GM19035 (cell line): ENCODE data around the gene HDGFL2.
A peak's percentile ranks its signal among the peaks of the same experiment; 100 is the strongest.

ENCODE experiments used
- ATAC-seq: cut with Tn5 transposase; IDR thresholded peaks from one replicate; pipeline ENCODE4 v1.9.1; 2021; ENCODE audit not compliant: unreplicated experiment

Gene HDGFL2

DNA sequence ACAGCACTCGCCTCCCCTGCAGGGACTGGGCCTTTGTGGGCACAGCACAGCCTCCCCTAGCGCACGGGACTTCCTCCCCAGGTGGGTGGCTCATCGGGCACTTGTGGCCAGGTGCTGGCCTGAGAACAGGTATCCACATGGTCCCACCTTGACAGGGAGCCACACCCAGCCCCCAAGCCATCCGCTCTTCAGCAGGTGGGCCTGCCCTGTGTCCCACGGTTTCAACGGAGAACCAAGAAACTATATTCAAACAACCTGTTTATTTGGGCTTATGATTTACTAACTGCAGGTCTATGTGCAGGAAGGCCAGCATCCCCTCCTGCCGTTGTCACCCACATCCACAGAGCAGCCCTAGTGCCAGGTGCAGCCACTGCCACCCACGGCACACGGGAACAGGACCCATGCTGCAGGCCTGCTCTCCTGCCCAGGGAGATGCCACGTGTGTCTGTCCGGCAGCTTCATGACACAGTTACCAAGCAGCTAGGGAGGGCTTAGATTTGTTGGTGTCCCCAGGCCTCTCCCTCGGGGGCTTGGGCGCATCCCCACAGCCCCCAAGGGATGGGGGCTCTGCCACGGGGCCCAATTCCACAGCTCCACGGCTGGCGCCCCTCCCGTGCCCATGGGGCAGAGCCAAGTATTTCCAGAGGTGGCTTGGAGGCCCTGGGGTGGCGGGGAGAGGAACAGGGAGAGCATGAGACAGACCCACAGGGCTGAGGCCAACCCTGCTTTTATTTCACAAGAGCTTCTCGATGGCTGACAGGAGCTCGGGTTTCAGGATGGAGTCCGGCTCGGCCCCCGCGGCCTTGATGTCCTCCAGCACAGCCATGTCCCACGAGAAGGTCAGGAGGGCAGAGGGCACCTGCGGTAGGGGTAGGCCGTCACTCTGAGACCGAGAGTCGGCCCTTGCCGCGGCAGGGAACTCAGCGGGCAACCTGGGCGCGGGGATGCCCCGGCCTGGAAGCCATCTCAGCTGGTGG lies 27.0 kb upstream of the HDGFL2 start:
- ATAC-seq: no peak

DNA sequence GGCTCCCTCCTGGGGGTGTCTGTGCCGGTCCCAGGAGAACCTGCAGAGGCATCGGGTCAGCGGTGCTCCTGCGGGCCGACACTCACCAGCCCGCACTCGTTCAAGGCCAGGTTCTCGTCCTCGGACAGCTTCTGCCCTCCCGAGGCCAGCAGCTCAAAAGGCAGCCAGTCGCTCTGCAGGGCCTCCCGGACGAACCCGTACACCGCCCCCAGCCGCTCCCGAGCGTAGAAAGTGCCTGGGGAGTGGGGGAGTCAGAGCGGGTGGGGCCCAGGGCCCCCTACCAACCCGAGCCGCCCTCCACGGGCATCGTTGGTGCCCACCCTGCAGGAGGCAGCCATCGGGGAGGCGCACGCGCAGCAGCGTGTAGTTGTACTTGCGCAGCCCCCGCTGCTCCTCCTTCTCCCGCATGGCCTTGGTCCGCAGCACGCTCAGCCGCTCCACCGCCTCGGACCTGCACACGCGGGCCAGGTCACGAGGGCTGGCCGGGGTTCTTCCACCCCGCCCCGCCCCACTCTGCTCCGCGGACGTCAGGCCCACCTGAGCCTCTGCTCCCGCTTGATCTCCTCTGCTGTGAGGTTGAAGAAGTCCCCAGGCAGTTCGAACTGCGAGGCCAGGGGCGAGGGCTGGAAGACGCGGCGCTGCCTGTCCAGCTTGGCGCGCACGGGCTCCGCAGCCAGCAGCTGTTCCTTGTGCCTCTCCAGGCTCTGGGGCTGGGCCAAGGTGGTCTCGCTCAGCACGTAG lies 26.0 kb upstream of the HDGFL2 start:
- ATAC-seq: no peak

DNA sequence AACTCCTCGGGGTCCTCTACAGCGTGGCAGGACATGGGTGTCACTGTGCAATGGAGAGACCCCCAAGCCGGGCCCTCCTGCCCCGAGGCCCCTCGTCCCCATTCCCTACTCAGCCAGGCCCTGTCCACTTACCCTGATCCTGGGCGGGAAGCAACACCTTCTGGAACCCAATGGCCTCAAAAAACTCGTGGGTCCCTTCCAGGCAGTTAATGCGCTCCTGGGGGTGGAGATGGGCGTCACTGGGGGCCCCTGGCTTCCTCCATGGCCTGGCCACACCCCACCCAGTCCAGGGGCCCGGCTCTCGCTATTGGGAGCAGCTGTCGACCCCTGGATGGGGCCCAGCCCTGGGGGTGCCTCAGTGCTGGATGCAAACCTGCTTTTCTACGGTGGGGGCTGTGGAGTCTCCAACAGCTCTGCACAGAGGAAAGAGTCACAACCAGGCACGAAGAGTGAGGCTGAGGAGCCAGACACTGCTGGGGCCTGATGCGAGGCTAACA lies 25.3 kb upstream of the HDGFL2 start:
- ATAC-seq: no peak

DNA sequence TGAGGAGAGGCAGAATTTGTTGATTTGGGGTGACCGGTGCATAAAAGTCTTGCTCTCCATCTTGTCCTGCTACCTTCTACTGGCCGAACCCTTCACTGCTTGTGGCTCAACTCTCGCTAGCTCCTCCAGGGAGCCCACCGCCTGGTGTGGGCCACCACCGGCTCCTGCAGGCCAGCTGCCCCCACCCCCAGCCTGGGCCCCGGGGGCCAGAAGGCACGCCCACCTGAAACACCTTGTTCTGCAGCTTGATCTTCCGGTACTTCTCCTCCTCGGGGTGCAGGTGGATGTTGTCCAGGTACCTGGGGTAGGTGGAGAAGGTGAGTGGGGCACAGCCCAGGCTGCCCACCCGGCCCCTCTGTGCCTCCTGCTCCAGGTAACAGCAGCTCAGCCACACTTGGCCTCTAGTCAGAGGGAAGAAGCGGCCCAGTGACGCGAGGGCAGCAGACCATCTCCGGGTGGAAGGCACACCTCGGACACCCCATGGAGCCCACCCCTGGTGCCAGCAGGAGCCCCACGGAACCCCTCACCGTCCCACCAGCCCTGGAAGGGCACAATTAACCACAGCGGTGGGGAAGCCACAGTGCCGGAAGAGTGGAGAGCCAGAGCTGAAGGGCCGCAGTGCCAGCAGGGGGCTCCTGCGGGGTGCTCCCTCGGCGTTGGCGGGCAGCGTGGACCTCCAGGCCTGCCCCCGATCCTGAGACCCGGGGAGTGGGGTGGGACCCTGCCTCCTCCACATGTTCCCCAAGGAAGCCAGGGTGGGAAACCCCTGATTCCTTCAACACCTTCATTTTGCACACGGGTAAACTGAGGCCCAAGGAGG lies 24.6 kb upstream of the HDGFL2 start:
- no peak for ATAC-seq

DNA sequence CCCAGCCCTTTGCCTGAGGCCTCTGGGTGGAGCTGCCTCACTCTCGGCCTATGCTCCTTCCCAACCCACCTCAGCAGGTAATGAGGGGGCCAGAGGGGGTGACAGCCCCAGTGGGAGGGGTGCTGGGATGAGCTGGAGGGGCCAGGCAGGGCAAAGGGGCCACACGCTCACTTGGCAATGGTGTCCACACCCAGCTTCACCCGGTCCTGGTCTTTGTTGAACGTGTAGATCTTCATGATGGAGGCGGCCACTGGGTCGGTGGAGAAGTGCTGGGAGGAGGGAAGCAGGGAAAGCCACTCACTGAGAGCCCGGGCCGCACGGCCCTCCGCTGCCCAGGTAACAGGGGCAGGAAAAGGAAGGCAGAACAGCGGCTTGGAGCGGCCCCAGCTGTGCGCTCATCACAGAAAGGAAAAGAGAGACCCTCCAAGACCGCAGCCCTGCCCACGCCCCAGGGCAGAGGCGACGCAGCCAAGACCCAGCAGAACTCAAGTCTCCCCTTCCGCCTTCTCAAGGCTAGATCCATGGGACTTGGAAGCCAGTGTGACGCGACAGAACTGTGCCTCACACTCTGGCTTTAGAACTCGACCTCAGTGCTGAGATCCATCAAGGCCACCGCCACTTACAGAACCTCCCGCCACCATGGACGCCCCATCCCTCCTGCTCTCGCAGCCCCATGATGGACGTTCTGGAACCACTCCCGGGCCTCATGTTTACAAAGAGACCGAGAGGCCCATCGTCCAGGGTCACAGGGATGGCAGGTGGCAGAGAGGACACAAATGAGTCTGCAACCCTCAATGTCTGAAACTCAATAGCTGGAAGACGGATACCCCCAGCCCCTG lies 23.7 kb upstream of the HDGFL2 start:
- ATAC-seq: no peak

DNA sequence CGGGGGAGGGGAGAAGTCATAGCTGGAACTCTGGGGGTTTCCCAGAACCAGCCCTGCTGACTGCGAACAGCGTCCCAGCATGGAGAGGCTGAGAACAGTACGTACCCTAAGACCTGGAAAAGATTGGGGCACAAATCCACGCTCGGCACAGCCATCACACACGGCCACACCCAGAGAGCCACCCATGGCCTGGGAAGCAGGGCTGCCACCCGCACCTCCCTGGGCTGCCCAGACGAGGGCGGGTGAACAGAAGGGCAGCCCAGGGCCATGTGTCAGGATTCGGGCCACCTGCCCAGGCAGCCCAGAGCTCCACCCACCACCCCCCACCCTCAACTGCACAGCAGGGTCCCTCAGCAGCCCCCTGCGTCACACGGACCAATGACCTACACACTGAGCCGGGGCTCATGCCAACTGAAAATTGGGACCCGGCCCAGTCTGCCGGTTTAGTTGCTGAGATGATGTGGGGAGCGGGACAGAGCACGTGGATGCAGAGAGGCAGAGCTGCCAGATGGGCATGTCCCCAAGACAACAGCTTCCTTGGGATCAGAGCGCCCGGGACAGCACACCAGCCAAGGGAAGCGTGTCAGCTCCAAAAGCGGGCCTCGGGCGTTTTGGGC lies 23.0 kb upstream of the HDGFL2 start:
- no peak for ATAC-seq

DNA sequence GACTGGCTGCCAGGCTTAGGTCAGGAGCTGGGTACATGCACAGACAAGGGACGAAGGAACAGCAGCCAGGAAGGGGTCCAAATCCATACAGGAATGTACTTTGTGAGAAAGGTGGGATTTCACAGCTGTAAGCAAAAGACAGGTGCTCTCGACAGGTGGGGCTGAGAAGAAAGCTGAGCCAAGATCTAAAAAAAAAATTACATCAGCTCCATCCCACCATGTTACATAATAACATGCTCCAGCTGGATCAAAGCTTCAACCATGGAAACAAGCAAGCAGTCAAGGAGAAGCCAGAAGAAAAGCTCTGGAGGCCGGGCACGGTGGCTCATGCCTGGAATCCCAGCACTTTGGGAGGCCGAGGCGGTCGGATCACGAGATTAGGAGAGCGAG lies 22.5 kb upstream of the HDGFL2 start:
- ATAC-seq: no peak

DNA sequence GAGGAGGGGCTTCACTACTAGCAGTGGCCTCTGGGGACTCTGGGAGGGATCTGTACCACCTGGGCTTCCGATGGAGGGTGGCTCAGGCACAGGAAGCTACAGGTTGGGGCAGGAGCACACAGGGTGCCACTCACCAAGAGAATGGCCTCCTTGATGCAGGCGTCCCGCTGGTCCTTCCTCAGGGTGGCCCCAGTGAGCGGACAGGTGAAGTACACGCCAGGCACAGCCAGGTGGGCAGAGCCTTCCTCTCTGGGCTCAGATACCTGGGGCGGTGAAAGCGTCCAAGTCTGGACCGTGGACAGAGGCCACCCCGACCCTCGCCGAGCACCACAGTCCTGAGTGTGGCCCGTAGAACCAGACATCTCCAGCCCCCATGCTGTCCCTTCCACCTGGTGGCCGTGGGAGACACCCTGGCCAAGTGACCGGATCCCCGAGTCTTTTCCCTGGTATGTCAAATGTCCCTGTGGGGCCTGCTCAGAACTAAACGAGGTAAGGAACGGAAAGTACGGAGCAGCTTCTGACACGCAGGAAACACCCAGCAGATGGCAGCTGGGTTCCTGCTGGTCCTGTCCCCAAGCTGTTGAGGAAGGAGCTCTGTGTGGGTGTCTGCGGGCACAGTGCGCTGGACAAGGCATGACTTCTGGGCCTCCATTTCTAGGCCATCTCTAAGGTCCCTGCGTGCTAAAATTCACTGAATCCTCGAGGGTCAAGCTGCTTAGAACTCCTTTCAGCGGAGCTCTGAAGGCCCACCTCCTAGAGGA lies 19.7 kb upstream of the HDGFL2 start:
- ATAC-seq: no peak

DNA sequence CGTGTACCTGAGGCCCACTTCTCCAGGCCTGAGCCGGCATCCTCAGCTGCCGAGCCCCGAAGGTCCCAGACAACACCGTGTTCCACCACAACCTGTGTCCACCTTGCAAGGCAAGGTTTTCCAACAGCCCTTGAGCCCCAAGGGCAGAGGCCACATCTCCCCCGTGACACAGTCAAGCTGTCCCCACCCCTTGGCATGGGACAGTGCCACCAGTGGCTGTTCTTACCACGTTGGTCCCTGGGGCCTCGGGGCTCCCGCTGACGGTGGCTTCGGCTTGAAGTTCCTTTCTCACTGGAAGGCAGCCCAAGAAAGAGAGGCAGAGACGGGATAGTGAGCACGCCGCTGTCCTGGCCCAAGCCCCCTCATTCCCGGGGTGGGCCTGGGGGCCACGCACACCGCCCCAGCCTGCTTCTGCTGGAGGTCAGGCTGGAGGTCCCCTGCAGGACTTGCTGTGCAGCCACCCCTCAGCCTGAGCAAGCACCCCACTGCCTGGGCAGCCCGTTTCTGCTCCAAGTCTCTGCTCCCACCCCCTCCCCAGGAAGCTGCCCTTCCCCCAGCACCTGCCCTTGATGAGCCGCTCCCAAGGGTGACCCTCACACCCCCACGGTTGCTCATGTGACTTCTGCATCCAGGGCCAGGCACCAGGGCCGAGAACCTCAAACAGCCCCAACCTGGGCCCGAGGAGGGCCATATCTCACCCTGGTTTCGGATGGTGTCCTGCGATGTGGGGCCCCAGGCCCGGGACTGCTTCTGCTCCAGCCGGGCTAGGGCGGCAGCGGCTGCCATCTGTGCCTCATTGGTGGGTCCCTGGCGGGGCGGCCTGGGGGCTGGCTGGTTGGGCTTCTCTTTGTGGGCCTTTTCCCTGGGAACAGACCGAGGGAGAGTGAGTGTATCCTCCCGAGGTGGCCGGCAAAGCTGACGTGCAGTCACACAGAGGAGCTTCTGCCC lies 18.6 kb upstream of the HDGFL2 start:
- no peak for ATAC-seq

DNA sequence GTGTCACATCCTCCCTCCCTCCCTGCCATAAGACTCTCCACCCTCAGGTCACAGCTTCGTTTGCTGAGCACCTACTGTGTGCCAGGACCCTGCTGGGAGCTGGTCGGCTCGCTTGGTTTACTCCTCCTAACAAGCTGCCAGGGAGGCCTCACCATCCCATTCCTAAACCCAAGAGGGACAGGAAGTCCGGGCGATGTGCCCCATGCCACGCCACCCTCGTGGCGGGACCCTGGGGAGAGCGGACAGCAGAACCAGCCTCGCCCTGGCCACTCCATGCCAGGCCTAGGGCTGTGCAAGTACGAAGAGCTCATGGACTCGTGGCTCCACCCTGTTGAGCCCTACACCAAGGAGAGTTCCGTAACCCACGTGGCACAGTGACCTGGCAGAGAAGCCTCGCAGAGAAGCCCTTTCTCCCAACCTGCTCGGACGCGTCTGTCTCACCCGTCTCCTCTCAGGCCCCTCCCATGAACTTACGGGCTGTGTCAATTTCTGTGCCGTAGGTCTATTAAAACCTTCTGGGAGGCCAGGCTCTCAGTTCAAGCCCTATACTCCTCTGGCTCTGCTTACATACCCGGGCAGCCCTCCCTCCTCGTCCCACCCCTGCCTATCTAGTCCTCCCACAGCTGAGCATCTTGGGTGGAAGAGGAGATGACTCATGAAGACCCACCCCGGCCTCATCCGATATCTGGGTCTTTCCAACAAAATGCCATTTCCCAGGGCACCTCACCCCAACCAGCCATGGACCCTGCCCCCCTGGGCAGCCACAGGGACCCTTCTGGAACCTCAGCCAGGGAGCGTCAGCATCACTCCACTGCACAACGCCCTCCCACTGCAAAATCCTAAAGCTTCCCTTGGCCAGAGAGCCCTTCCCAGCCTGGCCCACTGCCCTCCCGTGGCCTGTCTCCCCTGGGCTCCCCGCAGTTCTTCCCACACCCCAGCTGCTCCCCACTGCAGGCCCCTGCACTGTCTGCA lies 17.1 kb upstream of the HDGFL2 start:
- ATAC-seq: no peak

DNA sequence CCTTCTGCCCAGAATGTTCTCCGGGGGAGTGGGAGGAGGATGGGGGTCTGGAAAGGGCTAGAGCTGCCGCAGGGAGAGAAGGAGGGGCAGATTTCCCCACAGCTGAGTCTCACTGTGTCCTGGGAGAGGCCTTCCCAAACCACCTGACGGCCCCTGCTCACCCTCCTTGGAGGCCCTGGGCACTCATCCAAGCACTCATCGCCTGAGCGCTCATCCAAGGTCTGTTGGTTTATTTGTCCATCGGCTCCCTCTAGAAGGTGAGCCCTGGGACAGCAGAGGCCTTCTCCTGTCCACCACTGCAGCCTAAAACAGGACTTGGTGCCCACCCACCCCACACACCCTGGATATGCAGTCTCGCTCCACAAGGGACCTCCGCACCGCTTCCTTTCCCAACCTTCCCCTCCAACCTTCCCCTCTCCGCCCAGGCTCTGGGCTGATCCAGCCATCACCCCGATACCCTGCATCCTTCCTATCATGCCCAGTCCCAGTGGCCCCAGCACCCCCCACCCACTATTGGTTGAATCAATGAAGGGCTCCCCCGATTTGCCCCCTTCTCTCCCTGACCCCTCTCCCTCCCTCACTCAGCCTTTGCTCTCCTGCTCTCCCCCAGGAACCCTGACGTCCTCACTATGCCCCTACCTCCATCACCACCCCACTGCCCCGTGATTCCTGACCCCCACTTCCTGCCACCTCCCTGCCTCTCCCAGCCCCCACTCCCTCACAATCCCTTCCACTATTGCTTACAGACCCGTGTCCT lies 16.2 kb upstream of the HDGFL2 start:
- no peak for ATAC-seq

DNA sequence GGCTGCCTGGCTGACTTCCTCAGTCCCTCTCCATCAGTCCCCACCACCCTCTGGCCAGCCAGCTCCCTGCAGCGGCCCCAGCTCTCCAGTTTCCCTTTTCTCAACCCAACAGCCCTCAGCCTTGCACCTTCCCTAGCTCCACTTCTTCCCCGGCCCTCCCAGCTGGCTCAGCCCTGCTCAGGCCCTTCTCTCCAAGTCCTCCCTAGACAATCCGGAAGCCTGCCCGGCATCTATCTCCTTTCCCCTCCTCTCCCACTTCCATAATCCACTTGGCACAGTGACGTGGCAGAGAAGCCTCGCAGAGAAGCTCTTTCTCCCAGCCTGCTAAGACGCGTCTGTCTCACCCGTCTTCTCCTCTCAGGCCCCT lies 15.6 kb upstream of the HDGFL2 start:
- no peak for ATAC-seq

DNA sequence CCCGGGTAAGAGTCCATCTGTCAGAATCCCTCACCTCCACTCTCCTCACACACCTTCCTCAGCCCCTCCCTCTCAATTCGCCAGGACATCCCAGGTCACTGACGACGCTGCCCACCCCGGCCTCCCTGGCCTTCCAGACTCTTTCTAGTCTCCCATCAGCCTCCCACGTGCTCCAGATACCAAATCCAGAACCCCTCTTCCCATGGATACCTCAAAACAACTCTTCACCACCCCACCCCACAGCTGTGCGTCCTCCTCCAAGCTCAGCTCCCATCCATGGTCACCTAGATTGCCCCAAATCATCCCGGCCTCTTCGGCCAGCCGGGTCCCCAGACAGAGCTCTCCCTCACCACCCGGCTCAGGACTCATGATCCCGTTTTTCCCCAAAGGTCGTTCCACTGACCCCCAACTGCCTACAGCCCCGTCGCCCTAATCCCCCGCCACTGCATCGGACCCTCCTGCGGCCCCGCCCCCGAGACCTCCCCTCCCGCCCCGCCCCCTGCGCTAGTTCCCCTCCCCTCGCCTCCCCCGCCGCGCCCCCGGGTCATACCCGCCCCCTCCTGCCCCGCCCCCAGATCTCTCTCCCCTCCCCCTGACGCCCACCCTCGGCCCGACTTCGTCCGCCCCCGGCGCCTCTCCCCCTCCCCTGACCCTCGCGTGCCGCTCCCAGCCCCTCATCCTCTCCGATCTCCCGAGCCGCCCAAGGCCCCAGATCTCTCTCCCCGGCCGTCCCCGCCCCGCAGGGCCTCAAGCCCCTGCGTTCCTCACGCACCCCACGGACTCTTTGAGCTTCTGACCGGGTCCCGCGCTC lies 15.0 kb upstream of the HDGFL2 start:
- peak; percentile 12 for ATAC-seq

DNA sequence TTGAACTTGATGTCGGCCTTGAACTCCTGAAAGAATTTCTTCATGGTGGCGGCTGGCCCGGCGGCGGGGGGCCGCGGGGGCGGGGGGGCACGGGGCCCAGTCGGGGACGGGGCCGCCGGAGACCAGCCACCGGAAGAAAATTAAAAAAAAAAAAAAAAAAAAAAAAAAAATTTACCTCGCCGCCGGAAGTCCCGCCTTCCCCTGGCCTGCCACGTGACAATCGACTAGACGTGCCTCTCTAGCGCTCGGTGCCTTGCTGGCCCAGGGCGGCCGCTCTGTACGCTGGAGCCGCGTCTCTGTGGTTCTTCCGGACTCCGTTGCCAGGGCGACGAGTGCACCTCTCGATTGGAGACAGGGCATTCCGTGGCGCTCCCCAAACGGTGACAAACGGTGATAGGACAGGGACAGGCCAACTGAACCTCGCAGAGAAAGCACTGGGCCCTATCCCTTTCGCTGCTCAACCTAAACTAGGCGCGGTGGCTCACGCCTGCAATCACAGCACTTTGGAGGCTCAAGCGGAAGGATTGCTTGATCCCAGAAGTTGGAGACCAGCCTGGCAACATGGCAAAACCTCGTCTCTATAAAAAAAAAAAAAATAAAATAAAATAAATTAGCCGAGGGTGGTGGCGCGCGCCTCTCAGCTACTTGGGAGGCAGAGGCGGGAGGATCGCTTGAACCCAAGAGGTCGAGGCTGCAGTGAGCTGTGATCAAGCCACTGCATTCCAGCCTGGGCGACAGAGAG lies 14.3 kb upstream of the HDGFL2 start, which contains the start of gene UBXN6:
UBXN6 (minus strand) TSS at position 141 of the 742 bp plus-strand sequence; CDS start at position 44, 97 bp downstream.
- ATAC-seq: peak; percentile 95
